Sigmoid colon (tissue), 4 donors: ENCODE measurements around the gene STRN.

Source experiments
- POLR2A ChIP-seq, 2 donors: fragments of 450-650 bp; IDR thresholded peaks; one replicate each; pipeline ENCODE4 v1.6.1; 2016; ENCODE audit warnings: antibody characterized with exemption in 2 of 2, mild to moderate bottlenecking in 2 of 2, moderate library complexity in 2 of 2
- POLR2AphosphoS5 ChIP-seq, 4 donors: sonication (generic); formaldehyde crosslinking; IDR thresholded peaks; one replicate each; pipeline ENCODE4 v1.6.1; 2017; ENCODE audit warnings: antibody characterized with exemption in 4 of 4
- TF ChIP-seq, protein P1 (sequence below), 4 experiments: fragments of 450-650 bp in 3 of 4; fragments of 200-600 bp in 1 of 4; IDR thresholded peaks; one replicate each; pipeline ENCODE4 v1.5.1; 2016 to 2019; ENCODE audit warnings: antibody characterized with exemption in 4 of 4, mild to moderate bottlenecking in 3 of 4, moderate library complexity in 2 of 4

DNA sequence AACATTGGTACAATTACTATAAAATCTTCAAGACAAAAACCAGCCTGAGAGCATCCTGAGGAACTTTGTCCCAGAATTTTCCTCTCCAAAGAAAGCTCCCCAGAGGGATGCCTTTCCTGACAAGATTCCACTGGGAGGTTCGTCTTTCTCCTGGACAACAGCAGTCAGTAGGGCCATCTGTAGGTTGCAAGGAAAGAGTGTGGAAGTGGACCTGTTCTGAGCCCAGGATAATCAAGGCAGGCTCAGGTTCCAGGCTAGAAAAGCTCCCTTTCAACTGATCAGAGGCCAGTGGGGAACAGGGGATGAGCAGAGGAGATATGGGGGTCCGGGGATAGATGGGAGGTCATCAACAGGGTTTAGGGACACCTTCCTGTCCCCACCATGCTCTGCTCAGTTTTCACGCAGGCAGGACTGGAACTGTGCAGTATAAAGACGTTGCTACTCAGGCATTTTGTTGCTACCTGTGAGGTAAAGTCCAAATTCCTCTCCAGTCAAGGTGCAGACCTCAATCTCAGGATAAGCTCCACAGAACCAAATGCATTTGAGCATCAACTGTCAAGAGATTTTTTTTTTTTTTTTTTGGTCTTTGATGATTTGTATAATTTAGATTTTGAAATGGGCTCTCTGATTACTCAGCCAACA is 126.2 kb downstream of the STRN start:
- TF ChIP-seq, protein P1, sequence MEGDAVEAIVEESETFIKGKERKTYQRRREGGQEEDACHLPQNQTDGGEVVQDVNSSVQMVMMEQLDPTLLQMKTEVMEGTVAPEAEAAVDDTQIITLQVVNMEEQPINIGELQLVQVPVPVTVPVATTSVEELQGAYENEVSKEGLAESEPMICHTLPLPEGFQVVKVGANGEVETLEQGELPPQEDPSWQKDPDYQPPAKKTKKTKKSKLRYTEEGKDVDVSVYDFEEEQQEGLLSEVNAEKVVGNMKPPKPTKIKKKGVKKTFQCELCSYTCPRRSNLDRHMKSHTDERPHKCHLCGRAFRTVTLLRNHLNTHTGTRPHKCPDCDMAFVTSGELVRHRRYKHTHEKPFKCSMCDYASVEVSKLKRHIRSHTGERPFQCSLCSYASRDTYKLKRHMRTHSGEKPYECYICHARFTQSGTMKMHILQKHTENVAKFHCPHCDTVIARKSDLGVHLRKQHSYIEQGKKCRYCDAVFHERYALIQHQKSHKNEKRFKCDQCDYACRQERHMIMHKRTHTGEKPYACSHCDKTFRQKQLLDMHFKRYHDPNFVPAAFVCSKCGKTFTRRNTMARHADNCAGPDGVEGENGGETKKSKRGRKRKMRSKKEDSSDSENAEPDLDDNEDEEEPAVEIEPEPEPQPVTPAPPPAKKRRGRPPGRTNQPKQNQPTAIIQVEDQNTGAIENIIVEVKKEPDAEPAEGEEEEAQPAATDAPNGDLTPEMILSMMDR (IDR thresholded peaks at IDR 0.05): no peak
- no peak for TF ChIP-seq POLR2AphosphoS5 (IDR thresholded peaks at IDR 0.05)
- TF ChIP-seq POLR2A (IDR thresholded peaks at IDR 0.05): no peak
